ENCODE results near the gene SLPI.

GRCh38 chr20:45253261-45253660 lies 1.1 kb downstream of the SLPI start:
- no peak for TF ChIP-seq CTCF (IDR thresholded peaks at IDR 0.05)
- TF ChIP-seq POLR2A (IDR thresholded peaks at IDR 0.05), result no peak
